Activated naive CD4-positive, alpha-beta T cell treated with anti-CD3 and anti-CD28 coated beads, Interleukin-2, amount 50 U/mL, for 24 hours (primary cell): ENCODE data around the gene GKN2.
A peak's percentile ranks its signal among the peaks of the same experiment; 100 is the strongest.

ENCODE experiments used
- H3K27ac Mint-ChIP-seq: one replicate; pipeline ENCODE4 v1.8.0; 2021; ENCODE audit warnings: mild to moderate bottlenecking, mixed read lengths
- H3K27me3 Mint-ChIP-seq: one replicate; pipeline ENCODE4 v1.8.0; 2021; ENCODE audit warnings: mixed read lengths
- H3K36me3 Mint-ChIP-seq: one replicate; pipeline ENCODE4 v1.8.0; 2021; ENCODE audit warnings: mixed read lengths
- H3K4me1 Mint-ChIP-seq: one replicate; pipeline ENCODE4 v1.8.0; 2021; ENCODE audit warnings: mixed read lengths
- H3K4me3 Mint-ChIP-seq: one replicate; pipeline ENCODE4 v1.8.0; 2021; ENCODE audit warnings: mild to moderate bottlenecking, mixed read lengths
- H3K9me3 Mint-ChIP-seq: one replicate; pipeline ENCODE4 v1.8.0; 2021; ENCODE audit warnings: mixed read lengths

The GKN2 gene

DNA sequence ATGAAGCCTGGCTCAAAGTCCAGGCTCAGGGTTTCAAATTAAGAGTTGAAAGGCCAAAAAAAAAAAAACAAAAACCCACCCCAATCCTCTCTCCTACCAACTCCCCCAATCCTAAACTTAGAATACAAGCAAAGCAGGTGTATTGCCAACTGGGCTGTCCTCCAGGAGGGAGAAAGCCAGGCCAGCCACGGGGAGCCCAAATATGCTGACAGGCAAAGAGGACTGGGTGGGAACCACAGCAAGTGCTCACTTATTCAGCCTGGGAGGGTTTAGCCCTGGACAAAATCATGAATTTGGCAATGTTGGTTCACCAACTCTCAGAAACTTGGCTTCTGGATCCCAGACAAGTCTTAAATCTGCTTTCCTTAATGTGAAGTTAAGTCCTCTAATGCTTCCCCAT, 36.5 kb downstream of the GKN2 start:
- no peaks in the 10 kb centered on the region for H3K27me3 Mint-ChIP-seq
- H3K4me3 Mint-ChIP-seq, result no peak overlapping the region
- no peaks in the 10 kb centered on the region for H3K9me3 Mint-ChIP-seq
- H3K27ac Mint-ChIP-seq, result no peak overlapping the region
- no peaks in the 10 kb centered on the region for H3K36me3 Mint-ChIP-seq
- H3K4me1 Mint-ChIP-seq, result no peaks in the 10 kb centered on the region

DNA sequence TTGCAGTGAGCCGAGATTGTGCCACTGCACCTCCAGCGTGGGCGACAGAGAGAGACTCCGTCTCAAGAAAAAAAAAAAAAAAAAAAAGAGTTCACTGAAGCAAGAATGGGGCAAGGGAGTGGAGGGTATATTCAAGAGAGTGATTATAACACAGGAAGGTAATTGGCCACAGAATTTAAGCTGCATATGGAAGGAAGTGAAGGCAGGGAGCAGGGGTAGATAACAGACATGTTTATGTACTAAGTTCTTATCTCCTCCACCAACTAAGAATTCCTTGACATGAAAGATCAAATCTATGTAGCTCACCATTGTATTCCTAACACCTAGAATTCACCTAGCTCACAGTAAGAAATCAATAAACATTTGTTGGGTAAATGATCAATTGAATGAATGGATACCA, 37.3 kb downstream of the GKN2 start:
- no peaks in the 10 kb centered on the region for H3K27me3 Mint-ChIP-seq
- H3K9me3 Mint-ChIP-seq, result no peaks in the 10 kb centered on the region
- H3K36me3 Mint-ChIP-seq, result no peaks in the 10 kb centered on the region
- no peak overlapping the region for H3K27ac Mint-ChIP-seq
- H3K4me1 Mint-ChIP-seq, result peaks cover 3% of the 10 kb centered on the region
- no peak overlapping the region for H3K4me3 Mint-ChIP-seq

DNA sequence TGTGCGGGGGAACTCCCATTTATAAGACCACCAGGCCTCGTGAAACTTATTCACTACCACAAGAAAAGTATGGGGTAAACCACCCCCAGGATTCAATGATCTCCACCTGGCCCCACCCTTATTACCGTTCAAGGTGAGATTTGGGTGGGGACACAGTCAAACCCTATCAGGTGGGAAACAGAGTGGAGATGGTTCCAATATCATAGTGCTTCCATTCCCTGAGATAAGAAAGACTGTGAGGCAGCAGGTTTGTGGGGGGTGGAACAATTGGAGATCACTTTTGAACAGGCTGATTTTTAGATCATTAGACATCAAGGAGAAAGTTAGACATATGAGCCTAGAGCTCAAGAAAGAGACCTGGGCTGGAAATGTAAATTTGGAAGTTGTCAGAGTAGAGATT, 39.3 kb downstream of the GKN2 start:
- Mint-ChIP-seq H3K4me1 (peaks cover 21% of the 10 kb centered on the region), H3K36me3 (no peaks in the 10 kb centered on the region), H3K27me3 (no peaks in the 10 kb centered on the region), H3K27ac (no peak overlapping the region), H3K4me3 (no peak overlapping the region), H3K9me3 (no peaks in the 10 kb centered on the region)

DNA sequence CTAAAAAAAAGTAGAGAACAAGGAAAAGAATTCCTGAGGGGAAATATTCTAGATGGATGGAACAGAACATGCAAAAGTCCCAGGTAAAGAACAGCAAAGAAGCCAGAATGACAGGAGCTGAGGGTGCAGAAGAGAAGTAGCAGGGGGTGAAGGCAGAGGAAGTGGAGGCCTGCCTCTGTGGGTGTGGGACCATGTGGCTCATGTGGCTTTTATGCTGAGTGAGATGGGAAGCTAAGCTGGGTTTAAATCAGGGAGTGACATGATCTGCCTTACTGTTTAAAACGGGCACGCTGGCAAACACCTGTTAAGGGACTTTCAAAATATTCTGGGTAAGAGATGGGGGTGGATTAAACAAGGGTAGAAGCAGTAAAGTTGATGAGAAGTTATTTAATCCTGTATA, 40.0 kb downstream of the GKN2 start:
- H3K27me3 Mint-ChIP-seq, result no peaks in the 10 kb centered on the region
- H3K4me1 Mint-ChIP-seq, result peaks cover 27% of the 10 kb centered on the region
- H3K36me3 Mint-ChIP-seq, result no peaks in the 10 kb centered on the region
- no peaks in the 10 kb centered on the region for H3K9me3 Mint-ChIP-seq
- no peak overlapping the region for H3K4me3 Mint-ChIP-seq
- no peak overlapping the region for H3K27ac Mint-ChIP-seq

DNA sequence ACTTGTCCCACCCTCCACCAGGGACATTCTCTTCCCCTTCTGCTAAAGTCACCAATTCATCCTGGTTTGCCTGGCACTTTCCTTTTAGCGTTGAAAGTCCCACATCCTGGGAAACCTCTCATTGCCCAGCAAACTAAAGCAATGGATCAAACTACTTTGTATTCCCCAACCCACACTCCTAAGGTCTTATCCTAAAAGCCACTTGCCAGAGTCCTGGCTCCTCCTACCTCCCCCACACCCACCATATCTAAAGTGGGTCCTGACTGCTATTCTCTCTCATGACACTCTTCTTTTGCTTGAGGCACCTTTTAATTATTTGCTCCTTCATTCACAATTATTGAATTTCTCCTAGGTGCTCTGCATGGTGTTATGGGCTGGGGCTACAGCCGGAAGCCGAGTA, 40.6 kb downstream of the GKN2 start:
- Mint-ChIP-seq H3K4me3 (no peak overlapping the region), H3K36me3 (no peaks in the 10 kb centered on the region), H3K9me3 (no peaks in the 10 kb centered on the region), H3K4me1 (peaks cover 33% of the 10 kb centered on the region), H3K27ac (no peak overlapping the region), H3K27me3 (no peaks in the 10 kb centered on the region)

DNA sequence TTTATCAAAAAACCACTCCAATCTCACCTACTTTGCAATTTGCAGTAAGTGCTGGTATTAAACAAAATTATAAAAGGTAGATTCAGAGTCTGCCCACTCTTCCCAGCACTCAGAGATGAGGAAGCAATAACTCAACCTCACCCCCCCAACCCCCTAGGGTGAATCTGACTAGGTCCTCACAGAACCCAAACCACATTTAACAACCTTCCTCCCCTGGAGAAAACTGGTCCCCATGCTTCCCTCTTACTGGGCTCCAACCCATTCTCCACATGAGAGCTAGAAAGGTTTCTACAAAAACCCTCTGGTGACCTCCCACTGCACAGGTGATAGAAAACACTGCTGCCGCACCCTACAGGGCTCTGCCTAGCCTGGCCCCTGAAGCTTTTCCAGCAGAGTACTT, 41.0 kb downstream of the GKN2 start:
- no peaks in the 10 kb centered on the region for H3K36me3 Mint-ChIP-seq
- H3K27ac Mint-ChIP-seq, result no peak overlapping the region
- no peaks in the 10 kb centered on the region for H3K9me3 Mint-ChIP-seq
- peaks cover 35% of the 10 kb centered on the region for H3K4me1 Mint-ChIP-seq
- no peaks in the 10 kb centered on the region for H3K27me3 Mint-ChIP-seq
- H3K4me3 Mint-ChIP-seq, result no peak overlapping the region

DNA sequence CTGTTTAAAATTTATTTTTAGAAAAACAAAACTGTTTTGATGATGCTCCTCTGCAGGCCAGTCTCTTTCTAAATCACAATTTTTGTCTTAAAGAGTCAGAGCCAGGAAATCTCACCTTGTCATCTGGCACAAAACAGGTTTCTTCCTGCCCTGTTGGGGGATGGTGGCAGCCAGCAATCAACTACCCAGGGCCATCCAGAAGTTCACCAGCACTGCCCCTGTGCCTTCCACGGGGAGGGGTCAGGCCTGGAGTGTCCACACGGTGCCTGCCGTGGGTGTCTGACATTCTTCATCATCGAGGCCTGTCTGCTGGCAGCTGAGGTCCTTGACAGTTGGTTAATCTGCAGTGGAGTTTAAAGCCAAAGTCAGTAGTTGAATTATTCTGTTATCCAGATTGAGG, 41.4 kb downstream of the GKN2 start:
- Mint-ChIP-seq H3K36me3 (no peaks in the 10 kb centered on the region), H3K4me3 (no peak overlapping the region), H3K27me3 (no peaks in the 10 kb centered on the region), H3K9me3 (no peaks in the 10 kb centered on the region), H3K4me1 (peaks cover 36% of the 10 kb centered on the region), H3K27ac (no peak overlapping the region)

DNA sequence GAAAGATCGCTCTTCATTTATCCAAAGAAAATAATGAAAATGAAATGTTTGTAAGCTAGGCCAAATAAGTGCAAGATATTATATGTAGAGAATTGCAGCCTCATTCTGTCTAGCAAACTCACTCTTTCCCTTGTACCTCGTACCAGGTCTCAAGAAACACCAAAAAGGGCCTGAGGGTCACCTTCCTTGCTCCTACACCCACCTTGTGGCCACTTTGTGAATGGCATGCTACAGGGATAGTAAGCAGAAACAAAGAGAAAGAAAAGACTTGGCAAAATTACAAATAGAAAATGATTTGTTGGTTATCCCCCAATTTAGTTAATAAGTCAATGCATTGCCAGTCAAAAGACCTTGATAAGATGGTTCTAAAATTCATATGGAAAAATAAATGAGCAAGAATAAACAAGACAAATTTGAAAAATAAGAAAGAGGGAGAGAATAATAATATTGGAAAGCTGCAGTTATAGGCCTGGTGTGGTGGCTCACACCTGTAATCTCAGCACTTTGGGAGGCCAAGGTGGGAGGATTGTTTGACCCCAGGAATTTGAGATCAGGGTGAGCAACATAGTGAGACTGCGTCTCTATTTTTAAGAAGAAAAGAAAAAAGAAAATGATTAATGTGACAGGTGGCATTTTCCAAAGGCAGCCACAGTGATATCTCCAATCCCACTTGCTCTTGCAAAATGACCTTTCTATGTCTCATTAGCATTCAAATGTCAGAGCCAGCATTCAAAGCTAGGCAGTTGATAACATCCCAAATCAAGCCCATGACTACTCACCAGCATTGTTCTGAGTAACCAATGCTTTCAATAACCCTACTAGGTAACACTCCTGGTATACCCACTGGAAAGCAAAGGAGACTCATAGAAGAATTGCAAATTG, 42.7 kb downstream of the GKN2 start:
- H3K4me1 Mint-ChIP-seq, result peaks cover 36% of the 10 kb centered on the region
- no peaks in the 10 kb centered on the region for H3K9me3 Mint-ChIP-seq
- no peaks in the 10 kb centered on the region for H3K36me3 Mint-ChIP-seq
- H3K4me3 Mint-ChIP-seq, result peak overlapping the region; percentile 39
- H3K27me3 Mint-ChIP-seq, result no peaks in the 10 kb centered on the region
- H3K27ac Mint-ChIP-seq, result peak overlapping the region; percentile 88

DNA sequence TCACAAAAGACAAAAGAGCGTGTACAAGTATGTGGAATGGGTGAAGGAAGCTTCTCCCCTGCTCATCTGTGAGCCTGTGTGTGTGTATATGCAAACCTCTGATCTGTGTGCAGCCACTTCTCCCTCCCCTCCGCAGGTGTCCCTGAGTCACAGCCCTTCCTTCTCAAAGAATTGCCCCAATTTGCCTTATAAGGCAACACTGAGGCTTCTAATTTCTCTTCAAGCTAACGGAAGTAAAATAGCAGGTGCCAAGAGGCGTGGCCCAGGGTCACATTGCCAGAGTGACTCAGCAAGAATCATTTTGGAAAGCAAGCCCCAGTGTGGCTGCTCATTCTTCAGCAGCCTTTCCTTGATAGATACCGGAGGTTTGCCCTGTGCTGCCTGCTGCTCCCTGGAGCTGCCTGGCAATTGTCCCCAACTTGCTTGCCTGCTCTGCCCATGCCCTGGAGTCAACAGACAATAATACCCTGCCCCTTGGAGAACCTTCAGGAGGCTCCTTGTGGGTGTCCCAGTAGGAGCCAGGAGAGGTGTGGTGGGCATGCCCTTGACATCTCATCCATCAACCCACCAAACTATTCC, 44.2 kb downstream of the GKN2 start:
- peaks cover 36% of the 10 kb centered on the region for H3K4me1 Mint-ChIP-seq
- no peaks in the 10 kb centered on the region for H3K9me3 Mint-ChIP-seq
- H3K36me3 Mint-ChIP-seq, result no peaks in the 10 kb centered on the region
- H3K4me3 Mint-ChIP-seq, result peak overlapping the region; percentile 45
- peak overlapping the region; percentile 97 for H3K27ac Mint-ChIP-seq
- no peaks in the 10 kb centered on the region for H3K27me3 Mint-ChIP-seq

DNA sequence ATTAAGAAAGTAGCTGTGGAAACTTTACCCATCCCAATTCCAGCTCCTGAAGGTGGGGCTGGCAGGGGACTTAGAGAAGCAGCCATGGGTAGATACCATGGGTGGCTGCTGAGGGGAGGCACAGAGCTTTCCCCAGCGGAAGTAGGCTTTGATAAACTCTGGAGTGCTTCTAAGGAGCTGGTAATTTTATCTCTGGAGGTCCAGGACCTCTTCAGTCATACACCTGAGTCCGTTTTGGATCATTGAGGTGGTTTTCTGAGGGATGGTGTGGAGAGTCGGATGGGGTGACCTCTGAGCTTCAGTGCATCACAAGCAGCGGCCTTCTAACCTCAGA, 44.8 kb downstream of the GKN2 start:
- H3K27me3 Mint-ChIP-seq, result no peaks in the 10 kb centered on the region
- H3K4me1 Mint-ChIP-seq, result peaks cover 36% of the 10 kb centered on the region
- H3K27ac Mint-ChIP-seq, result peak overlapping the region; percentile 97
- H3K9me3 Mint-ChIP-seq, result no peaks in the 10 kb centered on the region
- H3K36me3 Mint-ChIP-seq, result no peaks in the 10 kb centered on the region
- peak overlapping the region; percentile 45 for H3K4me3 Mint-ChIP-seq

DNA sequence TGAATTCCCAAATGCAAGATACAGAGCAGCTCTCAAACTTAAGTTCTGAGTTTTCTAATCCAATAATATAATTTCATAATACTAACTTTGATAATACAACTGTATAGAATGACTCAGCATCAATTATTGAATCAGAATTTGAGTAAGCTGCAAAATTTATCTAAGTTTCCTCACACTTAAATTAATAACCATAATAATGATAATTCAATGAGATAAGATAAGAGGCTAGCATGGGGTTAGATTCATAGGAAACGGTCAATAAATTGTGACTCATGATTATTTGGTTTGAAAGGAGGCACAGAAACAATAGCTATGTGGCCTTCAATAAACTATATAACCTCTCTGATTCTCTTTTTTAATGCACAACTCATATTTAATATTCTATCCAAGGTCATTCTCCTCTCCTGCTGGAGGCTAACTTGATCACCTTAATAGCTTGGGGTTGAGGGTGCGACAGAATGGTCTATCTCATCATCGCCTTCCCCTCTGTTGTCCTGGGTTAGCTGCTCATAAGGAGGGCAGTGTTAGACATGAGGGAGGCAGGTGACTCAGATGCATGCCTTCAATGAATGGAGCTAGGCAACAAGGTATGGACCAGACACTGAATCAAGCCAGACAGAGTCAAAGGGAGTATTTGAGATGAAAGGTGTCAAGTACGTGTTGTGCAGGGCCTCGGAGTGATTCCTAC, 45.3 kb downstream of the GKN2 start:
- no peaks in the 10 kb centered on the region for H3K9me3 Mint-ChIP-seq
- H3K27ac Mint-ChIP-seq, result peak overlapping the region; percentile 97
- H3K36me3 Mint-ChIP-seq, result no peaks in the 10 kb centered on the region
- no peaks in the 10 kb centered on the region for H3K27me3 Mint-ChIP-seq
- H3K4me1 Mint-ChIP-seq, result peaks cover 36% of the 10 kb centered on the region
- peak overlapping the region; percentile 23 for H3K4me3 Mint-ChIP-seq

DNA sequence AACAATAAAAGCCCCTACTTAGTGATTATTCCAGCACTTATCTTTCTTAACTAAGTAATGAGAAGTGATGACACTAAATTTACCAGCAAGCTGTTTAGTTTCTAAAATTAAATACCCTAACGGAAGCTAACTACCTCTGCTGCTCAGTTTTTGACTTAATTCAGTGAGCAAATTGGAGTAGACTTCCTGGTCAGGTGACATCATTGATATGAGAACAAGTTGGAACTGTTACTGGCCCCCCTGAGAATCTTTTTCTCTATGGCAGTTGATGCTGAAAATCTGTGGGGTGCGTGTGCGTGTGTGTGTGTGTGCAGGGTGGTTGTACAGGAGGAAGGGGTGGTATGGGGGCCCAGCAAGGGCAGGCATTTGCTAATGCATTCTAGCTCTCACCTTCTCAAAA, 46.0 kb downstream of the GKN2 start:
- Mint-ChIP-seq H3K27ac (peak overlapping the region; percentile 66), H3K9me3 (peaks cover 1% of the 10 kb centered on the region), H3K27me3 (no peaks in the 10 kb centered on the region), H3K4me1 (peaks cover 36% of the 10 kb centered on the region), H3K36me3 (no peaks in the 10 kb centered on the region), H3K4me3 (no peak overlapping the region)

DNA sequence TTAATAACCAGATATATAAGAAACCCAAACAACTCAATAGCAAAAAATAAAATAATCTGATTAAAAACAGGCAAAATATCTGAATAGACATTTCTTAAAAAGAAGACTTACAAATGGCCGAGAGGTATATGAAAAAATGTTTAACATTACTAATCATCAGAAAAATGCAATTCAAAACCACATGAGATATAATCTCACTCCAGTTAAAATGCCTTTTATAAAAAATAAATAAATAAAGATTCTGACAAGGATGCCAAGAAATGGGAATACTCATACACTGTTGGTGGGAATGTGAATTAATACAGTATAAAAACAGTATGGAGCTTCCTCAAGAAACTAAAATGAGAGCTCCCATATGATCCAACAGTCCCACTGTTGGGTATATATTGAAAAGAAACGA, 47.6 kb downstream of the GKN2 start:
- Mint-ChIP-seq H3K27ac (no peak overlapping the region), H3K36me3 (no peaks in the 10 kb centered on the region), H3K27me3 (no peaks in the 10 kb centered on the region), H3K4me1 (peaks cover 31% of the 10 kb centered on the region), H3K9me3 (peaks cover 7% of the 10 kb centered on the region), H3K4me3 (no peak overlapping the region)

DNA sequence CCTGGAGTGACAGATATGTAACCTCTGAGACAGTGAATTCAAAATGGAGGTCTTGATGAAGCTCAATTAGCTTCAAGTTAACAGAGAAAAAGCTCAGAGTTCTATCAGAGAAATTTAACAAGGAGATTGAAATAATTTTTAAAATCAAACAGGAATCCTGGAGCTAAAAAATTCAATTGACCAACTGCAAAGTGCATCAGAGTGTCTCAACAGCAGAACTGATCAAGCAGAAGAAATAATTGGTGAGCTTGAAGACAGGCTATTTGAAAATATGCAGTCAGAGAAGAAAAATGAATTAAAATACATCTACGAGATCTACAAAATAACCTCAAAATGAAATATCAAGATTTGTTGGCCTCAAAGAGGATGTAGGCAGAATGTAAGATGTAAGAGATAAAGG, 51.1 kb downstream of the GKN2 start:
- peaks cover 1% of the 10 kb centered on the region for H3K36me3 Mint-ChIP-seq
- peaks cover 7% of the 10 kb centered on the region for H3K9me3 Mint-ChIP-seq
- no peaks in the 10 kb centered on the region for H3K4me1 Mint-ChIP-seq
- no peaks in the 10 kb centered on the region for H3K27me3 Mint-ChIP-seq
- no peak overlapping the region for H3K27ac Mint-ChIP-seq
- no peak overlapping the region for H3K4me3 Mint-ChIP-seq

DNA sequence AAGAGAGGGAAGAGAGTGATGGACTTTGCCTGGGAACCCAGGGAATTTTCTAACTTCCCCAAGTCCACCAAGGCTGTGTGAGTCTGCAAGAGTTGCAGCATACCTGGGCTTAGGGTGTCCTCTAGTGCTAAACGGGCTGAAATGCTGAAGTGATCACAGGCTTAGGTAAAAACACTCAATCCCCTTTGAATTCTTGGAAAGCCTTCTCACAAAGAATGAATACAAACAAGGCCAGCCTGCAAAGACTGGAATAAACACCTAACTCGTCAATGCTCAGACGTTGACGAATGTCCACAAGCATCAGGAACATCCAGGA, 51.5 kb downstream of the GKN2 start:
- Mint-ChIP-seq H3K27me3 (no peaks in the 10 kb centered on the region), H3K27ac (no peak overlapping the region), H3K36me3 (peaks cover 1% of the 10 kb centered on the region), H3K4me3 (no peak overlapping the region), H3K4me1 (no peaks in the 10 kb centered on the region), H3K9me3 (peaks cover 7% of the 10 kb centered on the region)

DNA sequence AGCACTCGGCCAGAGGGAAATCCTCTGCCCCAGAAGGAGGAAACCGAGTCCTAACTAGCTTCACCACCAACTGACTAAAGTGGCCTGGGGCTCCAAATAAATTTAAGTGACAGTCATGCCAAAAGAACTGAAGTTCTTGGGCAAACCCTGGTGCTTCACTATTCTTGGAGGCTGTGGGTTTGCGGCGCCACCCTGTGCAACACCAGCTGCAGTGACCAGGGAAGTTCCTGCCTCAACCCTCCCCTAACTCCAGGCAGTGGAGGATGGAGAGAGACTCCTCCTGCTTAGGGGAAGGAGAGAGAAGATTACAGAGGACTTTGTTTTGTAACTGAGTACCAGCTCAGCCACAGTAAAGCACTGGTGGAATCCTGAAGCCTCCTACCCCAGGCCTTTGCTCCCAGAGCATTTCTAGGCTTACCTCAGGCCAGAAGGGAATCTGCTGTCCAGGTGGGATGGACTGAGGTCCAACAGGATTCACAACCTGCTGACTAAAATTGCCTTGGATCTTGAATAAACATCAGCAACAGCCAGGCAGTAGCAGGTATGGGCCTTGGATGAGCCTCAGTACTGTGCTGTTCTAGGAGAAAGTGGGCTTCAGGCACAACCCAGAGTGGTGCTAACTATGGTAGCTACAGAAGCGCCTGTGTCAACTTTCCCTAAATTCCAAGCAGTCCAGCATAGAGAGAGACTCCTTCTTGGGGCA, 52.0 kb downstream of the GKN2 start:
- Mint-ChIP-seq H3K4me3 (no peak overlapping the region), H3K4me1 (no peaks in the 10 kb centered on the region), H3K27me3 (no peaks in the 10 kb centered on the region)

More for the DNA sequence above, 52.0 kb downstream of the GKN2 start:
- Mint-ChIP-seq H3K9me3 (peaks cover 7% of the 10 kb centered on the region), H3K36me3 (peaks cover 1% of the 10 kb centered on the region), H3K27ac (no peak overlapping the region)
